Mesothelial cell of epicardium (in vitro differentiated cells): ENCODE data around the gene LNPEP. TPM values are rescaled to one million over a fixed set of nuclear protein-coding genes. Genes with fewer than 3 reads are reported as not detected.
"Not testable (repeated sequence)": the region's sequence is repeated elsewhere in the genome, so short reads cannot be mapped to it uniquely, and the experiment has no call there.

Experiments used
- DNase-seq, 2 experiments: peaks; one replicate each; pipeline ENCODE4 v3.0.0; 2021; ENCODE audit warnings: low spot score in 2 of 2; ENCODE audit not compliant: unreplicated experiment in 2 of 2
- H3K27ac Mint-ChIP-seq: 2 replicates; pipeline ENCODE4 v1.8.0; 2021; ENCODE audit warnings: mixed read lengths
- H3K27me3 Mint-ChIP-seq: 2 replicates; pipeline ENCODE4 v1.8.0; 2021; ENCODE audit warnings: low read depth, mixed read lengths
- H3K36me3 Mint-ChIP-seq: 2 replicates; pipeline ENCODE4 v1.8.0; 2021; ENCODE audit warnings: mixed read lengths
- H3K4me1 Mint-ChIP-seq: 2 replicates; pipeline ENCODE4 v1.8.0; 2021; ENCODE audit warnings: mixed read lengths
- H3K4me3 Mint-ChIP-seq: 2 replicates; pipeline ENCODE4 v1.8.0; 2021; ENCODE audit warnings: mild to moderate bottlenecking, moderate library complexity, mixed read lengths
- H3K9me3 Mint-ChIP-seq: 2 replicates; pipeline ENCODE4 v1.8.0; 2021; ENCODE audit warnings: mixed read lengths
- total RNA-seq: library from RNA; stranded (reverse); gene quantifications from 3 replicates; pipeline ENCODE4 v1.2.1, GENCODE V29; 2021
- TF ChIP-seq, protein P1 (sequence below): fragments of 200-600 bp; sonication (generic); IDR thresholded peaks from one replicate; pipeline ENCODE4 v1.5.0; 2021; ENCODE audit warnings: antibody characterized with exemption; ENCODE audit not compliant: unreplicated experiment

Gene LNPEP
- total RNA-seq, 1 donor from 2014 or later: 37.3 TPM

DNA sequence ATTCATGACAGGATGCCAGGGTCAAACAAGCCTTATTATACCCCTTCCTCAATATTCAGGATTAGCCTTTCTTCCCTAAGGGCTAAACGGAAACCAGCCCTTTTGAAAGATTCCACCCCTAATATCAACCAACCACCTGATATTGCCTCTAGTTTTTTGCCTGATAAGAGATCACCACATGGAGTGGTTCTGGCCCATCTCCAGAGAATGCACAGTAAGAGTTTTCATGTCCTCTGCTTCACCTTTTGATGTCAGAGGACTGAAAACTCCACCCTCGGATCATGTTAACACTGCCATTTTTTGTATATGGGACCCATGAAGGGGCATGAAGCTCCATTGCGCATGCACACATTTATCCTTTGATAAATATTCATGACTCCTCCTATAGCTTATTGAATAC, 5.8 kb upstream of the LNPEP start:
- no peaks in the 10 kb centered on the region for H3K27me3 Mint-ChIP-seq
- H3K36me3 Mint-ChIP-seq: no peaks in the 10 kb centered on the region
- TF ChIP-seq, protein P1, sequence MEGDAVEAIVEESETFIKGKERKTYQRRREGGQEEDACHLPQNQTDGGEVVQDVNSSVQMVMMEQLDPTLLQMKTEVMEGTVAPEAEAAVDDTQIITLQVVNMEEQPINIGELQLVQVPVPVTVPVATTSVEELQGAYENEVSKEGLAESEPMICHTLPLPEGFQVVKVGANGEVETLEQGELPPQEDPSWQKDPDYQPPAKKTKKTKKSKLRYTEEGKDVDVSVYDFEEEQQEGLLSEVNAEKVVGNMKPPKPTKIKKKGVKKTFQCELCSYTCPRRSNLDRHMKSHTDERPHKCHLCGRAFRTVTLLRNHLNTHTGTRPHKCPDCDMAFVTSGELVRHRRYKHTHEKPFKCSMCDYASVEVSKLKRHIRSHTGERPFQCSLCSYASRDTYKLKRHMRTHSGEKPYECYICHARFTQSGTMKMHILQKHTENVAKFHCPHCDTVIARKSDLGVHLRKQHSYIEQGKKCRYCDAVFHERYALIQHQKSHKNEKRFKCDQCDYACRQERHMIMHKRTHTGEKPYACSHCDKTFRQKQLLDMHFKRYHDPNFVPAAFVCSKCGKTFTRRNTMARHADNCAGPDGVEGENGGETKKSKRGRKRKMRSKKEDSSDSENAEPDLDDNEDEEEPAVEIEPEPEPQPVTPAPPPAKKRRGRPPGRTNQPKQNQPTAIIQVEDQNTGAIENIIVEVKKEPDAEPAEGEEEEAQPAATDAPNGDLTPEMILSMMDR: no peak
- peak overlapping the region; percentile 45 for H3K27ac Mint-ChIP-seq
- no peak overlapping the region for H3K4me3 Mint-ChIP-seq
- H3K4me1 Mint-ChIP-seq: peaks cover 46% of the 10 kb centered on the region
- DNase-seq: no peak
- H3K9me3 Mint-ChIP-seq: no peaks in the 10 kb centered on the region

DNA sequence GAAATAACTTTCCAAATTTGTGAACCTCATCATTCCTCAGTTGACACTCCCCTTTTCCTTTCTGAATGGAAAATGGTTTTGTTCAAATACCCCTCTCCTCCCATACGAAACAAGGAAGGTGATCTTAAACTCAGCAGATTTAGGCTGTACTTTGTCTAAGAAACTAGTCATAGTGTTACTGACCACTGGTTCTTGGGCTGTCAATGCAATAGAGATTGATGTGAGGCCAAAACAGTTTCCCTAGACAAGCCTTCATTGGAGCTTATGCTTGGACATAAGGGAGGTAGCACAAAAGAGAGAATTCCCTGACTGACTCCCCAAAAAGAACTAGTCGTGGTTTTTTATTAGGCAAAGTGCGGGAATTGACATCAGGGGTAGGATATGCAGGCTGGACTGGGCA, 5.3 kb upstream of the LNPEP start:
- H3K9me3 Mint-ChIP-seq: no peaks in the 10 kb centered on the region
- no peak for DNase-seq
- H3K27me3 Mint-ChIP-seq: no peaks in the 10 kb centered on the region
- H3K36me3 Mint-ChIP-seq: no peaks in the 10 kb centered on the region
- H3K4me3 Mint-ChIP-seq: no peak overlapping the region
- H3K27ac Mint-ChIP-seq: peak overlapping the region; percentile 45
- TF ChIP-seq, protein P1: no peak
- H3K4me1 Mint-ChIP-seq: peaks cover 46% of the 10 kb centered on the region

- not testable (repeated sequence) for H3K4me3 Mint-ChIP-seq, H3K27me3 Mint-ChIP-seq, H3K36me3 Mint-ChIP-seq, H3K9me3 Mint-ChIP-seq, DNase-seq
- H3K27ac Mint-ChIP-seq: peak overlapping the region; percentile 34
- peaks cover 46% of the 10 kb centered on the region for H3K4me1 Mint-ChIP-seq
Measured at GRCh38 chr5:96931037-96931436, 4.8 kb upstream of the LNPEP start.

DNA sequence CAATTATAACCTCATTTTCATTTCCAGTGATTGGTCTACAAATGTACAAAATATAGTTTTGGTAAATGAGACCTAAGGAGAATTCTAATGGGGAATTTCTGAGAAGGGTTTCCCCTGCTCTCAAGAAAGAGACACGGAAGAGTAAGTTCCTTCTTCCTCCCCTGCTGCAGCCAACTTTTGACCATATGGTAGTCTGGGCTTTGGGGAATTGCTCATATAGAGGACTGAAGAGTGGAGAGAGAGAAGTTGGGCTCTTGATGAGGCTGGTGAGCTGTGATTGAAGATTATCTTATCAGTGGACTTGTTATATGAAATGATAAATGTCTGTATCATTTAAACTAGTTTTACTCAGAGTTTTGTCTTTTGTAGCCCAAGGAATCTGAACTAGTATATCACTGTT, 4.3 kb upstream of the LNPEP start:
- TF ChIP-seq, protein P1: no peak
- Mint-ChIP-seq H3K4me3 (no peak overlapping the region), H3K36me3 (no peaks in the 10 kb centered on the region), H3K4me1 (peaks cover 47% of the 10 kb centered on the region), H3K27ac (peak overlapping the region; percentile 34), H3K9me3 (no peaks in the 10 kb centered on the region), H3K27me3 (no peaks in the 10 kb centered on the region)
- DNase-seq: no peak

GRCh38 chr5:96932026-96932425, 3.9 kb upstream of the LNPEP start:
- H3K27me3 Mint-ChIP-seq: no peaks in the 10 kb centered on the region
- H3K9me3 Mint-ChIP-seq: no peaks in the 10 kb centered on the region

DNA sequence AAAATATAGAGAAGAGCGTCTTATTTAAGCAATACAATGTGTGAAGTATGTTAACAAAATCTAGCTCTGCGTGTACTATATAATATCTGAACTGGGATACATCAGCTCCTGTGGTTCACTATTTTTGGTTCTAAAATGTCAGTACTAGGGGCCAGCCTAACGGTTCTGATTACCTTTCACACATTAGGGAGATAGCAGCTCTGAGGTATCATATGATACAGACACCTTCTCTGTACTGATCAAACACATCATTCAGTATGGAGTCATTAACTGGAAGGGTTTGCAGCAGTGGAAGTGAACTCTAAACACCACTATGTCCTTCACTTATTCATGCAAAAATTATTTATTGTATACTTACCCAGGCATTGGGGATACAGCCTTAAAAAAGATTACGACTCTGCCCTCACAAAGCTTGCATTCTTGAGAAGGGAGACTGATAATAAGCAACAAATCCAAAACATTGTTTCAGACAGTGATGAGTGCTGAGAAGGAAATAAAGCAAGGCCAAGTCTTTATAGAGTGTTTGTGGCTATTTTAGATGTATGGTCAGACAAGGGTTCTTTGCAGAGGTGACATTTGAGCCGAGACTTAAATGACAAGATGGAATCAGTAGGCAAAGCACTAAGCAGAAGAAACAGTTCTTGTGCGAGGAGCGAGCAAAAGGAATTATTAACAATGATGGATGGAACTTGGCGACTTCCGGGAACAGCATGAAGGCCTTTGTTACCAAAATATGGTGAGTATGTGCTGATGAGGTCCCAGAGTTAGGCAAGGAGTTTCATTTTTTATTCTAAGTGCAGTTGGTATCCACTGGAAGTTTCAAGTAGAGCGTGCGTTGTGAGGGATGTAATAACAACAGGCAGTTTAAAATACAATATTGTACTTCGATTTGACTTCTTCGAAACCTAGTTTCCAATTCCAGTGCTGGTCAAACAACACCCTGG, 1.8 kb upstream of the LNPEP start:
- TF ChIP-seq, protein P1: no peak
- Mint-ChIP-seq H3K9me3 (no peaks in the 10 kb centered on the region), H3K4me1 (peaks cover 65% of the 10 kb centered on the region), H3K27me3 (no peaks in the 10 kb centered on the region), H3K4me3 (peak overlapping the region; percentile 94), H3K36me3 (no peaks in the 10 kb centered on the region), H3K27ac (peak overlapping the region; percentile 98)
- DNase-seq: no peak

More at GRCh38 chr5:96932026-96932425, 3.9 kb upstream of the LNPEP start:
- Mint-ChIP-seq H3K27ac (peak overlapping the region; percentile 34), H3K4me1 (peaks cover 52% of the 10 kb centered on the region), H3K4me3 (no peak overlapping the region), H3K36me3 (no peaks in the 10 kb centered on the region)
- TF ChIP-seq, protein P1: no peak
- DNase-seq: no peak
